GM12878 (cell line): ENCODE measurements around the gene NOP56.
"Not testable (repeated sequence)": the region's sequence is repeated elsewhere in the genome, so short reads cannot be mapped to it uniquely, and the experiment has no call there.

Experiments used
- EGR1 ChIP-seq, 2 experiments: IDR thresholded peaks; 1 replicate in 1 of 2; 2 replicates in 1 of 2; pipeline ENCODE4 v1.6.1; 2011 to 2012; ENCODE audit warnings: low read depth in 2 of 2, low read length in 2 of 2, borderline replicate concordance in 1 of 2, mild to moderate bottlenecking in 1 of 2, moderate library complexity in 1 of 2
- RELA ChIP-seq: fragments of 450-650 bp; IDR thresholded peaks from 2 replicates; pipeline ENCODE4 v1.8.0; 2014; ENCODE audit warnings: borderline replicate concordance; ENCODE audit not compliant: partially characterized antibody
- USF1 ChIP-seq: IDR thresholded peaks from 2 replicates; pipeline ENCODE4 v1.6.1; 2011; ENCODE audit warnings: borderline replicate concordance, low read depth, mild to moderate bottlenecking, moderate library complexity, mixed read lengths, low read length; ENCODE audit not compliant: insufficient read depth; ENCODE audit errors: extremely low read length
- ZZZ3 ChIP-seq: IDR thresholded peaks from 2 replicates; pipeline ENCODE4 v1.6.1; 2011; ENCODE audit warnings: low read depth; ENCODE audit not compliant: control insufficient read depth, insufficient read length
- TF ChIP-seq, protein P1 (sequence below): IDR thresholded peaks from 2 replicates; pipeline ENCODE4 v1.6.1; 2012; ENCODE audit warnings: low read depth, low read length, improper control_type of control experiment
- TF ChIP-seq, protein P2 (sequence below), 3 experiments: IDR thresholded peaks in 2 of 3; conservative IDR thresholded peaks in 1 of 3; 2 replicates each; pipeline ENCODE4 v1.5.1; 2011; ENCODE audit warnings: low read depth in 3 of 3, low read length in 3 of 3, mild to moderate bottlenecking in 3 of 3, control low read depth in 2 of 3, moderate library complexity in 2 of 3, inconsistent platforms in 1 of 3, mixed read lengths in 1 of 3; ENCODE audit not compliant: control insufficient read depth in 2 of 3, insufficient read depth in 1 of 3; ENCODE audit errors: extremely low read depth in 1 of 3

DNA sequence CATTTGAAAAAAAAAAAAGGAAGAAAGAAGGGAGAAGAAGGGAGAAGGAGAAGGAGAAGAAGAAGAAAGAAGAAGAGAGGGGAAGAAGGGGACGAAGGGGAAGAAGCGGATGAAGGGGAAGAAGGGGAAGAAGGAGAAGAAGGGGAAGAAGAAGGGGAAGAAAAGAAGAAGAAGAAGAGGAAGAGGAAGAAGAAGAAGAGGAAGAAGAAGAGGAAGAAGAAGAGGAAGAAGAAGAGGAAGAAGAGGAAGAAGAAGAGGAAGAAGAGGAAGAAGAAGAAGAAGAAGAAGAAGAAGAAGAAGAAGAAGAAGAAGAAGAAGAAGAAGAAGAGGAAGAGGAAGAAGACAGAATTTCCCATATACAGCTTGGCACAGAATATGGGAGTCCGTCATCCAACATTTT lies 29.6 kb downstream of the NOP56 start:
- TF ChIP-seq, protein P1, sequence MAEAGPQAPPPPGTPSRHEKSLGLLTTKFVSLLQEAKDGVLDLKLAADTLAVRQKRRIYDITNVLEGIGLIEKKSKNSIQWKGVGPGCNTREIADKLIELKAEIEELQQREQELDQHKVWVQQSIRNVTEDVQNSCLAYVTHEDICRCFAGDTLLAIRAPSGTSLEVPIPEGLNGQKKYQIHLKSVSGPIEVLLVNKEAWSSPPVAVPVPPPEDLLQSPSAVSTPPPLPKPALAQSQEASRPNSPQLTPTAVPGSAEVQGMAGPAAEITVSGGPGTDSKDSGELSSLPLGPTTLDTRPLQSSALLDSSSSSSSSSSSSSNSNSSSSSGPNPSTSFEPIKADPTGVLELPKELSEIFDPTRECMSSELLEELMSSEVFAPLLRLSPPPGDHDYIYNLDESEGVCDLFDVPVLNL = not testable (repeated sequence)
- TF ChIP-seq EGR1 (IDR thresholded peaks at IDR 0.05; ENCODE audit: borderline replicate concordance in 1 of 2, low read depth in 2 of 2, low read length in 2 of 2); USF1; ZZZ3; RELA: not testable (repeated sequence)
- TF ChIP-seq, protein P2, sequence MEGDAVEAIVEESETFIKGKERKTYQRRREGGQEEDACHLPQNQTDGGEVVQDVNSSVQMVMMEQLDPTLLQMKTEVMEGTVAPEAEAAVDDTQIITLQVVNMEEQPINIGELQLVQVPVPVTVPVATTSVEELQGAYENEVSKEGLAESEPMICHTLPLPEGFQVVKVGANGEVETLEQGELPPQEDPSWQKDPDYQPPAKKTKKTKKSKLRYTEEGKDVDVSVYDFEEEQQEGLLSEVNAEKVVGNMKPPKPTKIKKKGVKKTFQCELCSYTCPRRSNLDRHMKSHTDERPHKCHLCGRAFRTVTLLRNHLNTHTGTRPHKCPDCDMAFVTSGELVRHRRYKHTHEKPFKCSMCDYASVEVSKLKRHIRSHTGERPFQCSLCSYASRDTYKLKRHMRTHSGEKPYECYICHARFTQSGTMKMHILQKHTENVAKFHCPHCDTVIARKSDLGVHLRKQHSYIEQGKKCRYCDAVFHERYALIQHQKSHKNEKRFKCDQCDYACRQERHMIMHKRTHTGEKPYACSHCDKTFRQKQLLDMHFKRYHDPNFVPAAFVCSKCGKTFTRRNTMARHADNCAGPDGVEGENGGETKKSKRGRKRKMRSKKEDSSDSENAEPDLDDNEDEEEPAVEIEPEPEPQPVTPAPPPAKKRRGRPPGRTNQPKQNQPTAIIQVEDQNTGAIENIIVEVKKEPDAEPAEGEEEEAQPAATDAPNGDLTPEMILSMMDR (IDR thresholded peaks at IDR 0.05 in 2 of 3, conservative IDR thresholded peaks at IDR 0.05 in 1 of 3; ENCODE audit: control insufficient read depth in 2 of 3, extremely low read depth in 1 of 3, insufficient read depth in 1 of 3, low read depth in 3 of 3, low read length in 3 of 3) = not testable (repeated sequence)
